Activated CD8-positive, alpha-beta T cell treated with anti-CD3 and anti-CD28 coated beads for 36 hours (primary cell): Measurements from ENCODE around the gene SPEF1. TPM values are rescaled to one million over a fixed set of nuclear protein-coding genes. Genes with fewer than 3 reads are reported as not detected.
A peak's percentile ranks its signal among the peaks of the same experiment; 100 is the strongest.

Experiments used
- ATAC-seq: fragments of 200-7000 bp; cut with Tn5 transposase; one replicate; pipeline ENCODE4 v1.10.0; 2021; ENCODE audit warnings: mild to moderate bottlenecking, moderate library complexity
- CTCF ChIA-PET: fragments of 350-600 bp; sonication (Branson Sonifier 250); formaldehyde crosslinking; loops from one replicate; lab custom pipeline; 2021; ENCODE audit warnings: antibody characterized with exemption; lab: Charles Lee
- POLR2A ChIA-PET: fragments of 350-600 bp; sonication (Branson Sonifier 250); formaldehyde crosslinking; loops from one replicate; lab custom pipeline; 2021; ENCODE audit warnings: antibody characterized with exemption; lab: Charles Lee
- DNase-seq: peaks from one replicate; pipeline ENCODE4 v3.0.0-alpha.2; 2020
- H3K27ac Mint-ChIP-seq: one replicate; pipeline ENCODE4 v1.8.0; 2021; ENCODE audit warnings: mild to moderate bottlenecking, mixed read lengths
- H3K27me3 Mint-ChIP-seq: one replicate; pipeline ENCODE4 v1.8.0; 2021; ENCODE audit warnings: mixed read lengths
- H3K36me3 Mint-ChIP-seq: one replicate; pipeline ENCODE4 v1.8.0; 2021; ENCODE audit warnings: low read depth, mixed read lengths
- H3K4me1 Mint-ChIP-seq: one replicate; pipeline ENCODE4 v1.8.0; 2021; ENCODE audit warnings: low read depth, mixed read lengths
- H3K4me3 Mint-ChIP-seq: one replicate; pipeline ENCODE4 v1.8.0; 2021; ENCODE audit warnings: mild to moderate bottlenecking, moderate library complexity, mixed read lengths
- H3K9me3 Mint-ChIP-seq: one replicate; pipeline ENCODE4 v1.8.0; 2021; ENCODE audit warnings: mixed read lengths
- CTCF ChIP-seq: fragments of 200-600 bp; IDR thresholded peaks from one replicate; pipeline ENCODE4 v1.8.0; 2022; ENCODE audit warnings: antibody characterized with exemption, mild to moderate bottlenecking
- intact Hi-C: fragments of 100-400 bp; cut with micrococcal nuclease; formaldehyde crosslinking; loops from one replicate; pipeline ENCODE4 v1.10.0; 2022
- total RNA-seq, 2 experiments: library from RNA; stranded (reverse); gene quantifications; one replicate each; pipeline ENCODE4 v1.2.3, GENCODE V29; 2021

SPEF1 gene
- total RNA-seq, 2 experiments from 2014 or later: 0.23 TPM; not detected in 1

- Mint-ChIP-seq H3K4me1 (peaks cover 8% of the 10 kb centered on the region), H3K27ac (no peak overlapping the region), H3K27me3 (no peaks in the 10 kb centered on the region), H3K36me3 (peaks cover 3% of the 10 kb centered on the region), H3K4me3 (no peak overlapping the region), H3K9me3 (no peaks in the 10 kb centered on the region)
- no peak for DNase-seq
- TF ChIP-seq CTCF: no peak
- ATAC-seq: no peak
- intact Hi-C loops: no loop called here
- CTCF ChIA-PET: interaction anchor here (0.9 to 2.5 kb wide), 9 partner anchors 10 to 334 kb away, joined by 3 to 8 read pairs (median 4); no protein-coding TSS in a partner anchor
- POLR2A ChIA-PET: interaction anchor here (0.6 to 2.1 kb wide), 3 partner anchors 13 to 45 kb away, joined by 3 to 6 read pairs (median 3); partner anchors contain the start of genes ADISSP and CDC25B
These were observed 30.0 kb downstream of the SPEF1 start for GRCh38 chr20:3751305-3751674.

- peaks cover 3% of the 10 kb centered on the region for H3K36me3 Mint-ChIP-seq
- no peaks in the 10 kb centered on the region for H3K9me3 Mint-ChIP-seq
- peak; percentile 70 for TF ChIP-seq CTCF
- POLR2A ChIA-PET: interaction anchor here (2.1 kb wide), 1 partner anchor 18 kb away, joined by 6 read pairs; the partner anchor contains the start of gene ADISSP
- CTCF ChIA-PET: interaction anchor here (0.6 to 2.5 kb wide), 12 partner anchors 10 to 231 kb away, joined by 3 to 8 read pairs (median 3); no protein-coding TSS in a partner anchor
- H3K4me1 Mint-ChIP-seq: peaks cover 12% of the 10 kb centered on the region
- DNase-seq (peak; percentile 41), ATAC-seq (peak; percentile 31)
- H3K4me3 Mint-ChIP-seq: no peak overlapping the region
- intact Hi-C loops: no loop called here
- H3K27me3 Mint-ChIP-seq: peaks cover under 1% of the 10 kb centered on the region
- H3K27ac Mint-ChIP-seq: no peak overlapping the region
These were observed 31.3 kb downstream of the SPEF1 start for GRCh38 chr20:3749689-3750531.

GRCh38 chr20:3749087-3749688 lies 32.1 kb downstream of the SPEF1 start:
- Mint-ChIP-seq H3K9me3 (no peaks in the 10 kb centered on the region), H3K27me3 (peaks cover 4% of the 10 kb centered on the region), H3K36me3 (peaks cover 3% of the 10 kb centered on the region), H3K27ac (no peak overlapping the region), H3K4me1 (peaks cover 15% of the 10 kb centered on the region), H3K4me3 (no peak overlapping the region)
- ChIA-PET POLR2A (no interaction called here), CTCF (interaction anchor here (0.7 to 2.2 kb wide), 7 partner anchors 9 to 208 kb away, joined by 3 to 7 read pairs (median 3); no protein-coding TSS in a partner anchor)
- no peak for TF ChIP-seq CTCF
- intact Hi-C loops: no loop called here
- DNase-seq (no peak), ATAC-seq (no peak)

GRCh38 chr20:3748073-3748472 lies 33.2 kb downstream of the SPEF1 start:
- Mint-ChIP-seq H3K27me3 (peaks cover 4% of the 10 kb centered on the region), H3K27ac (no peak overlapping the region), H3K4me1 (peaks cover 13% of the 10 kb centered on the region), H3K9me3 (no peaks in the 10 kb centered on the region), H3K4me3 (no peak overlapping the region), H3K36me3 (peaks cover 3% of the 10 kb centered on the region)
- TF ChIP-seq CTCF: no peak
- CTCF ChIA-PET: interaction anchor here (1.5 to 2.2 kb wide), 2 partner anchors 17 to 21 kb away, joined by 3 to 4 read pairs; no protein-coding TSS in a partner anchor
- no peak for ATAC-seq
- intact Hi-C loops: no loop called here
- POLR2A ChIA-PET: interaction anchor here (0.6 to 1.4 kb wide), 3 partner anchors 10 to 69 kb away, joined by 3 to 5 read pairs (median 4); partner anchors contain the start of gene ADISSP
- no peak for DNase-seq
